ES-I3 (cell line): ENCODE data around the gene FOXN3.

ENCODE experiments used
- H3K36me3 ChIP-seq: 2 replicates; pipeline ENCODE4 v1.6.1; 2013; ENCODE audit warnings: mild to moderate bottlenecking, low read length, control low read depth, moderate library complexity; ENCODE audit not compliant: insufficient read depth
- H3K4me1 ChIP-seq: 2 replicates; pipeline ENCODE4 v1.6.1; 2013; ENCODE audit warnings: mild to moderate bottlenecking, control low read depth, low read length; ENCODE audit not compliant: insufficient read depth
- H3K9ac ChIP-seq: 2 replicates; pipeline ENCODE4 v1.6.1; 2013; ENCODE audit warnings: low read depth, mild to moderate bottlenecking, low read length, moderate library complexity
- H3K9me3 ChIP-seq: 2 replicates; pipeline ENCODE4 v1.6.1; 2013; ENCODE audit warnings: mild to moderate bottlenecking, low read length, moderate library complexity; ENCODE audit not compliant: control insufficient read depth, insufficient read depth

The FOXN3 gene

DNA sequence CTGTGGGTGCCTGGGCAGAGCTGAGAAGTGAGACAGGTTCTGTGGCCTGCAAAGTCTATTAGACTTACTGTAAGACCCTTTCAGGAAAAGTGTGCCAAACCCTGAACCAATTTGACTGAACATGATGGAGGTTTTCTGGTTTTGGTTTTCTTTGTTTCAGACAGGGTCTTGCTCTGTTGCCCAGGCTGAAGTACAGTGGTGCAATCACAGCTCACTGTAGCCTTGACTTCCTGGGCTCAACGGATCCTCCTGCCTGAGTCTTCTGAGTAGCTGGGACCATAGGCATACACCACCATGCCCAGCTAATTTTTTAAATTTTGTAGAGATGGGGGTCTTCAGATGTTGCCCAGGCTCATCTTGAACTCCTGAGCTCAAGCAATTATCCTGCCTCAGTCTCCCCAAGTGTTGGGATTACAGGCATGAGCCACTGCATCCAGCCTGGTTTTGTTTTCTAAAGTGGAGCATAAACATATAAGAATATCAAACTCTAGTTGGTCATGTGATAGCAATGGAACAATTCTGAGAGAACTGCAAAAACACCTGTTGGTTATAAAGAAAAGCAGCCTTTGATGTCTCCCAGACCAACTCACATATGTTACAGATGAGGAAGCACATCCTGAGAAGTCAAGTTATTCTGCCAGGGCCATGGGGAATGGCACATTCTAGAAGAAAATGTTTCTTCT lies 166.9 kb downstream of the FOXN3 start:
- H3K9ac ChIP-seq = no peak overlapping the region
- no peaks in the 10 kb centered on the region; the same call in 1 of the 2 replicates for H3K36me3 ChIP-seq
- H3K9me3 ChIP-seq = no peaks in the 10 kb centered on the region
- H3K4me1 ChIP-seq = peaks cover 20% of the 10 kb centered on the region

DNA sequence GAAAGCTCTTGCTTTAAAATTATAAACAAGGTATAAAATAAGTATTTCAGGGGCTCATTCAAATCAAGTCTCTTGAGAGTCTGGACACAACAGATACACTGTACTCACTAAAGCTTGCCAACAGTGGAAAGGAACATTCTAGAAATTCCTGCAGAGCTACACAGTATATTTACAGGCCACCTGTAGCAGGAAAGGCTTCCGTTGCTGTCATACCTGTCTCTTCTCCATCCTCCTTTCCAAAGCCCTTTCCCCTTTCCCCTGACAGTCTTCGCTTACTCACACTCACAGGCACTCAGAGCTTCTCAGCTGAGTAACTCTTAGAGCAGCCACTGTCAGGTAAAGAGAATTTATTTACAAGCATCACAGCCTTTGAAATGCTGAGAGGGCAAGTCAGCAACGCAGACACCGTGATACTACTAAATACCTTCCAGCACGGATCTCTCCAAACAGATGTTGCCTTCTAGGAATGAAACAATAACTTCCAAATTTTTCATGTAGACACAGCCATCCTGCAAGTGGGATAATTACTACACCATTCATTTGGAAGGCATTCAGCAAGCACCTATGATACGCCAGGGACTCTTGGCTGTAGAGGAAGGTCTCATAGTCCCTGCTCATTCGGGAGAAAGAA lies 167.9 kb downstream of the FOXN3 start:
- no peaks in the 10 kb centered on the region for H3K9me3 ChIP-seq
- H3K36me3 ChIP-seq = no peaks in the 10 kb centered on the region; the same call in 1 of the 2 replicates
- no peak overlapping the region for H3K9ac ChIP-seq
- peaks cover 27% of the 10 kb centered on the region for H3K4me1 ChIP-seq

DNA sequence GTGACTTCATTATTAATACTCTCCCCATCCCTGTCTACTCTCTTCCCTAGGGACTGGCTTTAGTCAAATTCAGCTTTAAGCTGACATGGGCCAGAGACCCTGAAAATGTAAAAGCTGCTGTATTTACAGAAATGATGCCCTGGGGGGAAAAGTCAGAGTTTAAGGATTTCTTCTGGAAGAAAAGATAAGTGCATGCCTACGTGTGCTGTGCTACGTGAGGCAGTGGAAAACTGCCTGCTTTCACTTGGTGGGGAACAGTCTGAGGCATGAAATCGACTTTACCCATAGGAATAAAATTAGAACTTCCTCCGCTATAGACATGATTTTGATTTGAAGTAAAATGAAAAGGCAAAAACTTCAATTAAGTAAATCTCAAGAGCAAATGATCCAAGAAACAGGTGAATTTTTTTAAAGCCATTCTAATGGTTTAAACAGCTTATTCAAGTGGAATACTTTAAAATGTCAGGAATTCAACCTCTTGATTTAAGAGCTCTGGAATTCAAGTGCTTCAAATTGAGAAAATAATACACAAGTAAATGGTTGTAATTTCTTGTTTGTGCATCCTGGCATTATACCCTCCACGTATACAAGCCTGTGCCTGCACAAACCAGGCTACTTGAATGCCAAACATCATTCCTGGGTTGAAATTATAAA lies 168.5 kb downstream of the FOXN3 start:
- no peak overlapping the region; the same call in 1 of the 2 replicates for H3K9ac ChIP-seq
- H3K4me1 ChIP-seq = peaks cover 33% of the 10 kb centered on the region
- H3K9me3 ChIP-seq = no peaks in the 10 kb centered on the region
- H3K36me3 ChIP-seq = no peaks in the 10 kb centered on the region; the same call in 1 of the 2 replicates

DNA sequence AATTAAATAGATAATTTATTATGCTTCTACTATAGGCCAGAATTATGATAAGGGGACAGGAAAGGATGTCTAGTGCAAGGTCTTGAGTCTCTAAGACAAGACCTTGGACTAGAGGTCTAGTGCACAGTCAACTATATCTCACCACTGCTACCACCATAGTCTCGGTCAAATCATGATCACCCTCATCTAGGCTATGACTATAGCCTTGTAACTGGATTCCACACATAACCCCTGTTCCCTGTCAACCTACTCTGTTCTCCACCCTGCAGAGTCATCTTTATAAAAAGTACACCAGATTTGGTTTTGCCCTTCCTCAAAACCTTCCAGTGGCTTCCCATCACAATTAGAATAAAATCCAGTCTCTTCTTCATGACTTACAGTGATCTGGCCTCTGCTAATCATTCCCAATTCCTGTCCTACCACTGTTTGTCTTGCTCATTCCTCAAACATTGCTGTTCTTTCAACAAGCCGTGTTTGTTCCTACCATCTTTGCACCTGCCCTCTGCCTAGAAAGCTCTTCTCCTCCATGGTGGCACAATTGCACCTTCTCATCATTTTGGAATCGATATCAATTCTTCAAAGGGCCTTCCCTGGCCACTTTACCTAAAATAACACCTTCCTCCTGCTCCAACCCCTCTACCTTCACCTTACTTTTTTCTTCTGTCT lies 169.4 kb downstream of the FOXN3 start:
- Histone ChIP-seq H3K4me1 (peaks cover 42% of the 10 kb centered on the region), H3K9me3 (no peaks in the 10 kb centered on the region), H3K9ac (no peak overlapping the region), H3K36me3 (no peaks in the 10 kb centered on the region; the same call in 1 of the 2 replicates)

DNA sequence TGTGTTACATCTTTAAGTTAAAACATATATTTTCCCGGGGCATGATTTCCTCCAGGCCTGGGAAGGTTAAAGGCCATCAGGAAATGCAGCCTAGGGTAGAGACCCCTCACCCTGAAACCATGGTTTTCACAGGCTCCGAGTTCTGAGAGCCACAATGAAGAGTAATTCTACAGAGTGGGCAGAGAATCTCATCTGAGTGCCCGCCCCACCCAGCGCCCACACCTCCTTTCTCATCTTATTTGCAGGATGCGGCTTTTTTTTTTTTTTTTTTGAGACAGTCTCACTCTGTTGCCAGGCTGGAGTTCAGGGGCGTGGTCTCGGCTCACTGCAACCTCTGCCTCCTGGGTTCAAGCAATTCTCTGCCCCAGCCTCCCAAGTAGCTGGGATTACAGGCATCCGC lies 170.7 kb downstream of the FOXN3 start:
- no peak overlapping the region for H3K9ac ChIP-seq
- peaks cover 42% of the 10 kb centered on the region for H3K4me1 ChIP-seq
- no peaks in the 10 kb centered on the region for H3K9me3 ChIP-seq
- H3K36me3 ChIP-seq = no peaks in the 10 kb centered on the region; the same call in 1 of the 2 replicates

DNA sequence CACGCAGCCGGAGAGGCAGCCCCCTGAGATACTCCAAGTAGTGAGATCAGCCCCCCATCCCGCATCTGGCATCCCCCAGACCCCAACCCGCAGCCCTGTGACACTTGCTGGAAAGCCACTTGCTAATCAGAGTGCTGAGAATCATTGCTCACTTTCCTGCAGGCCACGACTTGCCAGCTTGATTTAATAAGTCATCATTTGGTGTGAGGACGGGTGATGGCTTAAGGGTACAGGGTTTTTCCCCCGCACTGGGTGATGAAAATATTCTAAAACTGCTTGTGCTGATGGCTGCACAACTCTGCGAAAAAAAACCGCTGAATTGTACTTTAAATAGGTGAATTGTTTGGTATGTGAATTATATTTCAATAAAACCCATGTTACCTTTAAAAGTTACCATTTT lies 171.2 kb downstream of the FOXN3 start:
- no peaks in the 10 kb centered on the region for H3K9me3 ChIP-seq
- peaks cover 42% of the 10 kb centered on the region for H3K4me1 ChIP-seq
- no peak overlapping the region for H3K9ac ChIP-seq
- H3K36me3 ChIP-seq = no peaks in the 10 kb centered on the region; the same call in 1 of the 2 replicates

DNA sequence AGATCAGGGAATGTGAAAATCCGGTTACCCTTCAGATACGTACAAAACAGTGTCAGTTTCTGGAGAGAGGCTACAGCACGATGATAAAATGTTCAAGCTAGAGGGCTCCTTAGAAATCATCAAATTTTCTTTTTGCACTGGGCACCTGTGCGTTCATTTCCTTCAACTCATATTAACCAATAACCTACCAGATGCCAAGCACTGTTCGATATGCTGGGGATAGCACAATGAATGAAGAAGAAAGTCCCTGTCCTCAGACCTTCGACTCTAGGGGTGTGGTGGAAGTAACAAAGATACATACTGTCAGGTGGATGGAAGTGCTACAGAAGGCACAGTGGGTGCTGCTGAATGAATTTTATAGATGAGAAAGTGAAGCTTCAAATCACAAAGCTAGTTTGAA lies 172.3 kb downstream of the FOXN3 start:
- H3K9me3 ChIP-seq = no peaks in the 10 kb centered on the region
- H3K9ac ChIP-seq = no peak overlapping the region
- peaks cover 38% of the 10 kb centered on the region for H3K4me1 ChIP-seq
- no peaks in the 10 kb centered on the region for H3K36me3 ChIP-seq

DNA sequence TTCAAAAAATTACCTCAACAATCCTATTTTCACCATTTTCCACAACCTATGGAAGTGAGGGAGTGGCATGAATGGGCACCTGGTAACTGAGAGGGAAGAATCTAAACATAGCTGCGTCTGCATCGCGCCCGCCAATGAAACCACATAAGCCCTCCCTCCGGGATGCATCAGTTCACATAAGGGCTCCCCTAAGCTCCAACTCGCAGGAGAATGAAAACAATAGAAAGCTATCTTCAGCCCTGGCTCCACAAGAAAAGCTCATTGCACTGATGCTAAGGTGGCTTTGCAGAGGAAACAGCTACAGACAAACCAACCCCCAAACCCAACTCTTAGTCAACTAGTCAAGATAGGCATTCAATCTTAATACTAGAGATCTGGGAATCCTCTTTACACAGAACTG lies 173.3 kb downstream of the FOXN3 start:
- Histone ChIP-seq H3K9me3 (no peaks in the 10 kb centered on the region), H3K9ac (no peak overlapping the region), H3K4me1 (peaks cover 29% of the 10 kb centered on the region), H3K36me3 (no peaks in the 10 kb centered on the region)

DNA sequence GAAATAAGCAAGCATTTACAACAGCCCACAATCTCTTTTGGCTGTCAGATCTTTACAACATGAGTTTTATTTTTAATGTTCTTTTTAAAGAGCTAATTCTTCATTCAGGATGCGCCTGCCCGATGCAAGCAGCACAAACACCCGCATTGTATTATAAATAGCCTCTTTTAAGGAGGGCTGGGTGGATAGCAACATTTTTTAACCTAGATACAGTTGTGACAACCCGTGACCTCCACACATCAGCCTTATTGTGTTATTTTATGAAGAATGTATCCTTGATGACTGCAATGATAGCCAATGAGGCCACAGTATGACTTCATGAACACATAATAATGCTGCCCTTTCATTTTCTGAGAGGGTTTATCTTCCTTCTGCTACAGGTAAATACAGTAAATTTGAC lies 173.7 kb downstream of the FOXN3 start:
- H3K9ac ChIP-seq = no peak overlapping the region
- peaks cover under 1% of the 10 kb centered on the region; the same call in 1 of the 2 replicates for H3K36me3 ChIP-seq
- no peaks in the 10 kb centered on the region for H3K9me3 ChIP-seq
- H3K4me1 ChIP-seq = peaks cover 25% of the 10 kb centered on the region

DNA sequence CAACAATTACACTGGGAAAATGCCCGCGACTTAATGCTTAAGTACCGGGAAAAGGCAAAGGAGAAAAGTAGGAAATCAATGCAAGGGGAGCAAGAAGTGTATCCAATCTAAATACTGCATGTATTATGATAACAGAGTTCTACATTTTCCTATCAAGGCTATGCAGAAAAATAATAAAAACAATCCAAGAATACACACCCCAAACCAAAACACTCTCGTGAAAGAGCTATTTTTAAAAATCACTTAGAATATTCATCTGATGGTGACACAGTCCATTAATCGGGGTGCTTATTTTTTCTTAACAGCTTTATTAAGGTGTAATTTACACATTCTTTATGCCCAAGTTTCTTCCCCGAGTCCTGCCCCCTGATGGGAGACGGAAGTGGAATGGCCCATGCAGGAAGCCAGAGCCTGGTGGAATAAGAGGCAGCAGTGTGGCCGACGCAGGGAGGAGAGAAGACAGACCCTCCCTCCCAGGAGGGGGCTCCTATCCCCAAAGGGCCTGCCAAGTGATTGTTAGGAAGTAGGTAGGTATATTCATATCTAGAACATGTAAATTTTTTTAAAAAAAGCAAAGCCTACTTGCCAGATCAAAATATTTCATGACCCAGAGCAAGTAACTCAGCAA lies 174.3 kb downstream of the FOXN3 start:
- H3K4me1 ChIP-seq = peaks cover 21% of the 10 kb centered on the region
- no peak overlapping the region for H3K9ac ChIP-seq
- H3K9me3 ChIP-seq = no peaks in the 10 kb centered on the region
- peaks cover 4% of the 10 kb centered on the region; the same call in 1 of the 2 replicates for H3K36me3 ChIP-seq

DNA sequence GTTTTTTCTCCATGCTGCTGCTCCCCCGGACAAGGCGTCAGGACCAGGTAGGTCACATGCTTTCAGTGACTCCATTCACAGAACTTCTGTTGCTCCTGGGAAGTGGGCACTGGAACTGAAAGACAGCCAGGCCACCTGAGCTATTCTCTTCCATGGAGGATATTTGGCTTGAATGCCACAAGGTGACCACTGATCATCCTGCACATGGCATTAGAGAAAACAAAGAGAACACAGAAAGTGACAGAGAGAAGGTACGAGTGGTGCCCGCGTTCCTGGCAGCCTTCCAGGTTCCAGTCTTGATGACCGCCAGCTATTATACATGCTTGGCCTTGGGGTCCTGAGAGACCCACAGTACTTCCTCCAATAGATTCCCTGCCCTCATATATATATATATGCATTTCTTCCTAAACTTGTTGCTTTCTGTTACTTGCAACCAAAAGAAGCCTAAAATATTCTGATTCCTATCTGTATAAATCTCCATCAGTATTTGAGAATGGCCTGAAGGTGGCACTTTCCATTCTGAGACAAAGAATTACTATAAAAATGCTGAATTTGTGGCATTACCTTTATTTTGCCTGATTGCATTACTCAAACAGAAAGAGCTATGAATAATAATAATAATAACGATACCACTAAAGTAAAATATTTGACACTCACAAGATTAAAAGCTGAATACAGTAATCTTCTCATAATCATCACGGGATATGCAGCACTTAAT lies 174.9 kb downstream of the FOXN3 start:
- no peaks in the 10 kb centered on the region for H3K9me3 ChIP-seq
- peaks cover 21% of the 10 kb centered on the region for H3K4me1 ChIP-seq
- H3K36me3 ChIP-seq = peaks cover 4% of the 10 kb centered on the region; the same call in 1 of the 2 replicates
- no peak overlapping the region for H3K9ac ChIP-seq

DNA sequence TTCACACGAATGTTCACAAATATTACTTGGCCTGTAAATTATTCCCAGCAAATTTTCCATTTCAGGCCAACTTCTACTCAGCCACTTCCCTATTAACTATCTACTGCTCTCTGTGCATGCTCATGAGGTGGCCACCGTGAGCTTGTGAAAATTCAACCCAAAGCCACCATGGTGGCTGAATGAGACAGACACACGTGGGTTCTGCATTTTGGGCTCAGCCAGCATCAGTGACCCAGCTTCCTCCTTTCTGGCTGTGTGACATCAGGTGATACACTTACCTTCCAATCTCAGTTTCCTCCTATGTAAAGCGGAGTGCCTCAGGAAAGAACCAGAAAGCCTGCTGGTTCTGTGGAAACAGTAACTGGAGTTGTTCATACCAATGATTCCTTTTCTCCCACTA lies 175.8 kb downstream of the FOXN3 start:
- Histone ChIP-seq H3K9me3 (no peaks in the 10 kb centered on the region; the same call in 1 of the 2 replicates), H3K36me3 (peaks cover 4% of the 10 kb centered on the region; the same call in 1 of the 2 replicates), H3K9ac (no peak overlapping the region), H3K4me1 (peaks cover 21% of the 10 kb centered on the region)

DNA sequence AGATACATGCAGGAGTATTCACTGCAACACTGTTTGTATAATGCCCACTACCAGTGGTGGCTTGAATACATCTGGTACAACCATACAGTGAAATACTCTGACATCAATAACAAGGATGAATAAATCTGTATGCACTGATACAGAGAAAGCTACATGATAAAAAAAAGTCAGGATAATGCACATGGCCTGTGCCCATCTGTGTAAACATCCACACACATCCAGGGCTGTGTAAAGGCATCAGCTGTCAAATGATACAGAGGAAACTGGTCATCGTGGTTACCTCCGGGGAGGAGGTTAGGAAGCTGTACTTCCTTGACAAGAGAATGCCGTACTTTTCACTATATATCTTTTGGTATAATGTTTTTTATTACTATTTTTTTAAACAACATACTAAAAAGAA lies 176.6 kb downstream of the FOXN3 start:
- Histone ChIP-seq H3K36me3 (peaks cover 4% of the 10 kb centered on the region; the same call in 1 of the 2 replicates), H3K9me3 (no peaks in the 10 kb centered on the region; the same call in 1 of the 2 replicates), H3K4me1 (peaks cover 21% of the 10 kb centered on the region), H3K9ac (no peak overlapping the region)
